ENCODE data around the gene CD40LG.

CD40LG gene

DNA sequence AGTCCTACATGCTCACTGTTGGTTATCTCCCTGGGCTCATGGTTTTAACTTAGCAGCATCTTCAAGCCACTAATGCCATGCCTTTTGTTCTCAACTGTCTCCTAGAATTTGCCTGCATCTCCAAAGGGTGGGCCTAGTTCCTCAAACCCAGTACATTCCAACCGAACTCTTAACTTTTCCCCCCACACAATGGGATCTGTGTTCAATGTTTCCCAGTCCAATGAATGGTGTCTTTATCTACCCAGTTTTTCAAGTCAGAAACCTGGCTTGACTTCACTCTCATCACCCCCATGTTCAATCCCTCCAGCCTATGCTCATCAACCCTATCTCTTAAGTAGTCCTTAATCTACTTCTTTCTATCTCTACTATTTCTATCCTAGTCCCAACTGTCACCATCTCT, 12.9 kb downstream of the CD40LG start:
- no peak for FAIRE-seq
- TF ChIP-seq, protein P1, sequence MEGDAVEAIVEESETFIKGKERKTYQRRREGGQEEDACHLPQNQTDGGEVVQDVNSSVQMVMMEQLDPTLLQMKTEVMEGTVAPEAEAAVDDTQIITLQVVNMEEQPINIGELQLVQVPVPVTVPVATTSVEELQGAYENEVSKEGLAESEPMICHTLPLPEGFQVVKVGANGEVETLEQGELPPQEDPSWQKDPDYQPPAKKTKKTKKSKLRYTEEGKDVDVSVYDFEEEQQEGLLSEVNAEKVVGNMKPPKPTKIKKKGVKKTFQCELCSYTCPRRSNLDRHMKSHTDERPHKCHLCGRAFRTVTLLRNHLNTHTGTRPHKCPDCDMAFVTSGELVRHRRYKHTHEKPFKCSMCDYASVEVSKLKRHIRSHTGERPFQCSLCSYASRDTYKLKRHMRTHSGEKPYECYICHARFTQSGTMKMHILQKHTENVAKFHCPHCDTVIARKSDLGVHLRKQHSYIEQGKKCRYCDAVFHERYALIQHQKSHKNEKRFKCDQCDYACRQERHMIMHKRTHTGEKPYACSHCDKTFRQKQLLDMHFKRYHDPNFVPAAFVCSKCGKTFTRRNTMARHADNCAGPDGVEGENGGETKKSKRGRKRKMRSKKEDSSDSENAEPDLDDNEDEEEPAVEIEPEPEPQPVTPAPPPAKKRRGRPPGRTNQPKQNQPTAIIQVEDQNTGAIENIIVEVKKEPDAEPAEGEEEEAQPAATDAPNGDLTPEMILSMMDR (IDR thresholded peaks at IDR 0.05; ENCODE audit: insufficient read depth, missing control alignments), result no peak

DNA sequence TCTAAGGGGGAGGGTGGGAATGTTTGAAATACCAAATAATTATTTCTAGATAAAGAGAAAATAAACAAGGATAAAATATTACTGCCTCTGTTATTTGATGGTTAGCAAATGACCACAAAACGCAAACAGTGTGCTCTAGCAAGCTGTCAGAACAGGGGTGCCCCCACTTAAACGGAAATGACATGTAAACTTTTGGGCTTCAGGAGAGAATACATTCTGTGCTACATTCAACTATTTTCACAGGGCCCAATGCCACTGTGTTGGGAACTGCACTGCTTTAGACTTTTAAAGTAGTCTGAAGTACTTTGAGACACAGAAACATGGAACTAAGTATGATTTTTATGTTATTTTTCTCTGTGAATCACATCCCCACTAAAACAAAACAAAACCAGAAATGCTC, 14.1 kb downstream of the CD40LG start:
- FAIRE-seq (no peak), DNase-seq (ENCODE audit: insufficient read length, low spot score) (no peak)
- TF ChIP-seq, protein P1 (IDR thresholded peaks at IDR 0.05; ENCODE audit: insufficient read depth, missing control alignments), result no peak

More for the DNA sequence above, 12.9 kb downstream of the CD40LG start:
- DNase-seq (ENCODE audit: insufficient read length, low spot score), result no peak

DNA sequence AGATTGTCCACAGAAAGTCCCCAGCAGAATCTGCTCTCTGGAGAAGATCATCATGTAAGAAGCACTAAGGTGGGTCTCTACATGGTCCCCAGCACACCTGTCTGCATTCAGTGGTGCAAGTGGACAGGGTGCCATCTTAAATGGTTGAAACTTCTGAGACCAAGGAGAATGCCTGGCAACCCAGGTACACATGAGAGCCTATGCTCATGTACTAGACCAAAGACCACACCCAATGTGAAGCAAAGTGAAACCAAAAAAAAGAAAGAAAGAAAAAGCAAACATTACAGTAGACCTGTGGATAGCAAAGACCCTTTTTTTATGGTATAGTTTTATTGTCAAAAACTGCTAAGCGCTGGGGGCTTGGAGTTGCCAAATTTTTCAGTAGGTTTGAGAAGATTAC, 15.0 kb downstream of the CD40LG start:
- no peak for FAIRE-seq
- TF ChIP-seq, protein P1 (IDR thresholded peaks at IDR 0.05; ENCODE audit: insufficient read depth, missing control alignments), result no peak
- no peak for DNase-seq (ENCODE audit: insufficient read length, low spot score)

DNA sequence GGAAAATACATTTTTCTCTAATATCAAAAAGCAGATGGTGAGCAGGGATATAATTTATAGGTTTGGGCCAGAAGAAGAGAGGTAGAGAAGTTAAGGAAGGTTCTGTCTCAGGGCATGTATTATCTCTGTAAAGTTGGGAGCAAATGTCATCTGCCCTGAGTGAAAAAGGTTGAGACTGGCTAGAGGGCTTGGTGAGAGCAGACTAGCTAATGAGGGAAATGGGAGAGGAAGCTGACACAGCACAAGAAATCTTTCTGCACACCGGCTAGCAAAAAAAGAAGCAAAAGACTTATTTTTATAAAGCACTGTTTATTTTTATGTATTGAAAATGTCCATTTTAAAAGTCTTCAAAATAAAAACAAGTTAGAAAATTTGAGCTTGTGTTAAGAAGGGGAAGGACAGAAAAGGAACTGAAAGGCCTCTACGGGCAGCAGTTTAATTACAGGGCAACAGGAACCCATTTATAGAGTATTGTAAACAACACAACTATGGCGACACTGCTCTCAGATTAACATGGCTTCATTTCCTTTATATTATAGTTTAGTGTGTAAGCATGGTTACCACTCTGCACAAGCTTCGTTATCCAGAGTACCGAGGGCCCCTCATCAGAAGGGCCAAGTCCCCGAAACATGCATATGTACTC, 17.4 kb downstream of the CD40LG start:
- DNase-seq (ENCODE audit: insufficient read length, low spot score), result no peak
- TF ChIP-seq, protein P1 (IDR thresholded peaks at IDR 0.05; ENCODE audit: insufficient read depth, missing control alignments), result no peak
- no peak for FAIRE-seq

DNA sequence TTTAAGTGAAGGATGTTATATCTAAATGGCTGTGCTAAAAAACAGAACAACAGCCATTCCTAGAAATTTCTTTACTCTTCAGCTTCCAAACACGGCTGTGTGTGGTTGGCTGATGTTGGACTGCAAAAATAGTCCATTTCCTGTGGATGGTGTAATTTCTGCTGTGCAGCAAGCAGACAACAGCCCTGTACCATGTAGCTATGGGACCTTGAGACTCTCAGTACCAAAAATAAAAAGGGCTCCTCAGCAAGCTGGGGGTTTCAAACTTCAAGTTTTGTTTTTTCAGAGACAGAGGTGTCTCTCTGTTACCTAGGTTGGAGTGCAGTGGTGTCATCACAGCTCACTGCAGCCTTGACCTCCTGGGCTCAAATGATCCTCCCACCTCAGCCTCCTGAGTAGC, 18.1 kb downstream of the CD40LG start:
- TF ChIP-seq, protein P1 (IDR thresholded peaks at IDR 0.05; ENCODE audit: insufficient read depth, missing control alignments), result no peak
- FAIRE-seq (no peak), DNase-seq (ENCODE audit: insufficient read length, low spot score) (no peak)

DNA sequence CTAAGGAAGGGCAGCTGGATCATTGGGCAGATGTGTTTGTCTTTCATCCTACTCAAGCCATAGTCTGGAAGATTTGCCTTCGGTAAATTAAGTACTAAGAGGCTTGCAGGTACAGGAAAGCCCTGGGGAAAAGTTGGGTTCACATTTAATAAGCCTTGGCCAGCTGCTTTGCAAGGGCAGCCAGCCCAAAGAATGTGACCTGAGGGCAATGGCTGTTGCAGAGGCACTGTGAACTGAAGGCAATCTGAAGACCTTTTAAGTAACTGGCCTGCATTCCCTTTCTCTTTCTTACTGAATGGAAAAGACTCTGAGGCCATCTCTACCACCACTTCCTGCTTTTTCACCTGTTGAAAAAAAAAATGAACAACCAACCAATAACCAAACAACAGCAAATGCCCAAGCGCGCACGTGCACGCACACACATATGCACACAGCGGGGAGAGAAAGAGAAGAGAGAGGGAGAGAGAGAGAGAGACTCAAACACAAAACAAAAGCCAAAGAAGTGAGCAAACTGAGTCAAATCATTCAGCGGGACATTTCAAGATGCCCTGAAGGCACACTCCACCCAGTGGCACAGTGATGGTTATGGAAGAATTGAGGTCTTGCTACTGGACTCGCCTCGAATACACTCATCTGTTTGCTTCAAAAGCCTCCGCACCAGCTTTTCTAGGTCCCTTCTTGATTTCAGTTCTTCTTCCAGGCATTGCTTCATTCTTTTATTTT, 19.6 kb downstream of the CD40LG start:
- DNase-seq (ENCODE audit: insufficient read length, low spot score), result no peak
- FAIRE-seq, result peak; percentile 61
- TF ChIP-seq, protein P1 (IDR thresholded peaks at IDR 0.05; ENCODE audit: insufficient read depth, missing control alignments), result no peak

DNA sequence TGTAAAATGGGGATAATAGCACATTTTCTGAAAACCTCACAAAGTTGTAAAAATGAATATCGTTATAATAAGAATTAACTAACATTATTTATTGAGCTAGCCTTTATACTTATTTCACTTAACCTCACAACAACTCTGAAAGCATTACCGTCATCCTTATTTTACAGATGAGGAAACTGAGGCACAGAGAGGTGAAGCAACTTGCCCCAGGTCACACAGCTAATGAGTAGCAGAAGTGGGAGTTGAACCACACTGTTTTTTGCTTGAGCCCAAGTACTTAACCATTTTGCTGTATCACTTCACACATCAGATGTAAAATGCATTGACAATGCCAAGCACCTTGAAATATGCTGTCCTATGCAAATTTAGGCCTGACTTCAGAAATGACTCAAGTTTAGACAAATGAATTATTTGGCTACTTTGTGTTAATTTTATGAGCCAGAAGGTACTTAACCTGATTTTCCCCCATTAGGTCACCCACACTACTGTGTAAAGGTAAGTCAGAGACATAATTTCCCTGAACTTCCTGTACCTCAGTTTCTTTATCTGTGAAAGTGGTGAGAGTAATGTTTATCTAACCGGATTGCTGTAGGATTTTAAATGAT, 23.1 kb downstream of the CD40LG start:
- no peak for DNase-seq (ENCODE audit: insufficient read length, low spot score)
- peak; percentile 66 for FAIRE-seq
- TF ChIP-seq, protein P1 (IDR thresholded peaks at IDR 0.05; ENCODE audit: insufficient read depth, missing control alignments), result no peak
